ENCODE results near the gene LEF1. TPM values are rescaled to one million over a fixed set of nuclear protein-coding genes. Genes with fewer than 3 reads are reported as not detected.
A peak's percentile ranks its signal among the peaks of the same experiment; 100 is the strongest.

Gene LEF1
- total and polyA plus RNA-seq, 2 of the 8 experiments (the other 6 are each of a cell fraction or from before 2014, with no cell fraction given), result 2.6 to 5.2 TPM

- Histone ChIP-seq H2BK15ac (ENCODE audit: low read length) (no peak overlapping the region), H3K79me2 (ENCODE audit: control insufficient read depth in 1 of 2, insufficient read depth in 2 of 2, low read length in 2 of 2) (no peaks in the 10 kb centered on the region), H3K4me1 (replicated peaks in 1 of 4; ENCODE audit: control insufficient read depth in 3 of 4, insufficient read depth in 4 of 4, low read length in 3 of 4) (peaks cover 6 to 29% (median 11%) of the 10 kb centered on the region in 4 experiments; a peak in 6 of 7 replicates), H4K5ac (ENCODE audit: insufficient read length, low read depth, low read length) (no peak overlapping the region), H3K14ac (ENCODE audit: insufficient read length) (no peak overlapping the region), H2BK5ac (ENCODE audit: low read depth, low read length) (no peak overlapping the region), H3K27ac (ENCODE audit: low read depth, low read length) (no peak overlapping the region), H4K8ac (ENCODE audit: extremely low read depth, insufficient read depth, low read length) (no peak overlapping the region), H3K23me2 (ENCODE audit: low read depth, low read length) (peaks cover 28% of the 10 kb centered on the region), H3K4ac (replicated peaks; ENCODE audit: insufficient read length, low read depth, low read length) (no peak overlapping the region), H4K91ac (replicated peaks; ENCODE audit: insufficient read length, low read length) (no peak overlapping the region), H3K9ac (replicated peaks in 1 of 4; ENCODE audit: extremely low read depth in 1 of 4, low read depth in 3 of 4, low read length in 3 of 4) (no peak overlapping the region; a peak in 1 of 7 replicates), H3K36me3 (ENCODE audit: control insufficient read depth in 2 of 4, insufficient read depth in 4 of 4, low read length in 3 of 4) (no peaks in the 10 kb centered on the region; a peak in 1 of 8 replicates), H2BK20ac (ENCODE audit: low read length) (no peak overlapping the region), H4K20me1 (replicated peaks in 1 of 2; ENCODE audit: control insufficient read depth in 1 of 2, insufficient read depth in 2 of 2, low read length in 2 of 2) (peaks cover 3 to 9% of the 10 kb centered on the region in 2 experiments), H2BK12ac (ENCODE audit: low read depth, low read length) (0 out of 2 replicates have a peak overlapping the region, but pooled peaks have one; percentile 68), H3K56ac (replicated peaks; ENCODE audit: insufficient read length, low read depth, low read length) (no peak overlapping the region), H3K4me2 (ENCODE audit: insufficient read depth in 1 of 2, low read depth in 2 of 2, low read length in 2 of 2) (peak overlapping the region; percentile 87 to 96), H2AK5ac (ENCODE audit: low read depth, low read length) (no peak overlapping the region), H3K4me3 (ENCODE audit: extremely low read depth in 1 of 4, insufficient read depth in 2 of 4, low read depth in 3 of 4, low read length in 4 of 4) (peak overlapping the region; percentile 52 to 76 (median 66); a peak in 7 of 8 replicates), H3K18ac (ENCODE audit: extremely low read depth, low read length) (peak overlapping the region; percentile 19; the same call in 1 of the 2 replicates), H2AFZ (ENCODE audit: low read length) (peak overlapping the region; percentile 15; the same call in 1 of the 2 replicates), H2BK120ac (replicated peaks; ENCODE audit: low read depth, low read length) (no peak overlapping the region), H3K9me3 (ENCODE audit: insufficient read depth in 2 of 2, low read depth in 1 of 2, low read length in 1 of 2) (no peaks in the 10 kb centered on the region), H3K27me3 (replicated peaks in 1 of 4; ENCODE audit: control insufficient read depth in 3 of 4, extremely low read depth in 1 of 4, insufficient read depth in 3 of 4, low read length in 3 of 4) (peaks cover 42 to 86% (median 73%) of the 10 kb centered on the region in 4 experiments), H3K79me1 (ENCODE audit: low read depth, low read length) (no peaks in the 10 kb centered on the region), H3K23ac (ENCODE audit: insufficient read length) (no peak overlapping the region)
- DNase-seq (ENCODE audit: low read depth in 1 of 2, low spot score in 2 of 2) (peak in 1 of 2 experiments; percentile 71), FAIRE-seq (peak; percentile 32)
- 2% methylated on average over 31 of the region's 58 CpGs; no CpG with 5 or more reads in 1 of the 2 experiments for WGBS, 2 experiments (ENCODE audit: extremely low coverage in 1 of 2, insufficient coverage in 1 of 2, insufficient read length in 1 of 2, insufficient replicate concordance in 2 of 2, low coverage in 1 of 2, low lambda C conversion rate in 2 of 2, missing lambda C conversion rate in 1 of 2)
- POLR2A ChIA-PET (ENCODE audit: partially characterized antibody), result no interaction called here
- CTCF ChIA-PET (ENCODE audit: partially characterized antibody), result interaction anchor here (0.6 to 1.3 kb wide), 4 partner anchors 8 to 135 kb away, joined by 3 to 4 read pairs (median 4); no protein-coding TSS in a partner anchor
- no peak for TF ChIP-seq GABPA (IDR thresholded peaks at IDR 0.05; ENCODE audit: borderline replicate concordance, insufficient read depth, low read length)
- TF ChIP-seq SP2 (IDR thresholded peaks at IDR 0.05; ENCODE audit: low read length), result no peak
- TF ChIP-seq FOSL1 (IDR thresholded peaks at IDR 0.05; ENCODE audit: insufficient read depth, low read depth, low read length), result no peak
- TF ChIP-seq CBX8 (IDR thresholded peaks at IDR 0.05; ENCODE audit: borderline replicate concordance, low read depth, low read length), result 0 out of 2 replicates have a peak, but pooled peaks have one; percentile 55
- TF ChIP-seq NANOG (IDR thresholded peaks at IDR 0.05; ENCODE audit: insufficient read depth, low read depth, low read length, poor library complexity, severe bottlenecking), result no peak
- no peak for TF ChIP-seq SIX5 (IDR thresholded peaks at IDR 0.05; ENCODE audit: low read depth, low read length)
- 0 out of 4 replicates have a peak, but pooled peaks of 1 of the 2 experiments have one; percentile 23 for TF ChIP-seq SIN3A (conservative IDR thresholded peaks at IDR 0.05 in 1 of 2, IDR thresholded peaks at IDR 0.05 in 1 of 2; ENCODE audit: low read depth in 1 of 2, low read length in 2 of 2)
- no peak for TF ChIP-seq CHD2 (IDR thresholded peaks at IDR 0.05; ENCODE audit: low read length)
- peak; percentile 91 for TF ChIP-seq MAX (IDR thresholded peaks at IDR 0.05)
- no peak for TF ChIP-seq TCF12 (IDR thresholded peaks at IDR 0.05; ENCODE audit: low read depth, low read length)
Observed at GRCh38 chr4:108166441-108167315, 2.1 kb downstream of the LEF1 start.

Measured in H1 (cell line).